H1 (cell line): ENCODE results near the gene CRYBG1. TPM values are rescaled to one million over a fixed set of nuclear protein-coding genes. Genes with fewer than 3 reads are reported as not detected.

ENCODE experiments used
- ASH2L ChIP-seq: fragments of 200-600, 300-600 bp; sonication (generic); IDR thresholded peaks from one replicate; pipeline ENCODE4 v1.7.1; 2017; ENCODE audit warnings: low read length
- EZH2 ChIP-seq: fragments of 200-600 bp; sonication (generic); IDR thresholded peaks from 2 replicates; pipeline ENCODE4 v1.7.1; 2012; ENCODE audit warnings: low read depth, mild to moderate bottlenecking, moderate library complexity, low read length, inconsistent platforms; ENCODE audit not compliant: severe bottlenecking
- FOSL1 ChIP-seq: IDR thresholded peaks from 2 replicates; pipeline ENCODE4 v1.6.1; 2011; ENCODE audit warnings: mild to moderate bottlenecking, low read depth, low read length, moderate library complexity; ENCODE audit not compliant: insufficient read depth
- GTF2F1 ChIP-seq: IDR thresholded peaks from 2 replicates; pipeline ENCODE4 v1.6.1; 2012; ENCODE audit warnings: low read depth, low read length, improper control_type of control experiment, borderline replicate concordance
- JUN ChIP-seq: IDR thresholded peaks from 2 replicates; pipeline ENCODE4 v1.6.1; 2011; ENCODE audit warnings: low read depth, mild to moderate bottlenecking, improper control_type of control experiment, low read length
- KDM1A ChIP-seq: fragments of 200-600, 300-600 bp; sonication (generic); IDR thresholded peaks from 2 replicates; pipeline ENCODE4 v1.7.1; 2016; ENCODE audit warnings: mild to moderate bottlenecking, low read length, borderline replicate concordance
- NANOG ChIP-seq: IDR thresholded peaks from 2 replicates; pipeline ENCODE4 v1.6.1; 2011; ENCODE audit warnings: low read length, low read depth, mild to moderate bottlenecking, inconsistent platforms; ENCODE audit not compliant: insufficient read depth, poor library complexity, severe bottlenecking
- NRF1 ChIP-seq: IDR thresholded peaks from 2 replicates; pipeline ENCODE4 v1.6.1; 2011; ENCODE audit warnings: mild to moderate bottlenecking, low read depth, low read length, improper control_type of control experiment
- ZNF274 ChIP-seq: IDR thresholded peaks from 2 replicates; pipeline ENCODE4 v1.7.0; 2012; ENCODE audit warnings: low read length, borderline replicate concordance; ENCODE audit errors: extremely low read depth
- polyA plus RNA-seq, 7 experiments: library from polyadenylated mRNA; depleted of rRNA in 3 of 7; stranded (reverse) in 5 of 7; unstranded in 2 of 7; fragments of >200 nt in 5 of 7; fragments of 200-250 nt in 2 of 7; gene quantifications; 1 replicate in 5 of 7; 2 replicates in 1 of 7; 4 replicates in 1 of 7; pipeline versions ENCODE4 v1.2.1 to v1.2.3, GENCODE V29; 2011 to 2013; ENCODE audit warnings: missing spikeins in 2 of 7, mixed read lengths in 2 of 7
- total RNA-seq: library from RNA; stranded (reverse); fragmentation: NEBNext Ultra II Directional; extraction: Animal tissue kit (Norgen Biotek cat#: 25700); gene quantifications from 2 replicates; pipeline ENCODE4 v1.2.1, GENCODE V29; 2021

The CRYBG1 gene
- total and polyA plus RNA-seq, 2 of the 8 experiments (the other 6 are each of a cell fraction or from before 2014, with no cell fraction given), result 2.2 to 11.6 TPM

GRCh38 chr6:106614166-106614565, 253.6 kb downstream of the CRYBG1 start (continued):
- TF ChIP-seq ASH2L (no peak), EZH2 (no peak), JUN (no peak), NRF1 (no peak), ZNF274 (no peak), NANOG (no peak), GTF2F1 (no peak), KDM1A (no peak), FOSL1 (no peak)
